GM12878 (cell line): ENCODE data around the gene ESYT3. TPM values are rescaled to one million over a fixed set of nuclear protein-coding genes. Genes with fewer than 3 reads are reported as not detected.

Experiments used
- BHLHE40 ChIP-seq, 2 experiments: fragments of 450-650 bp in 1 of 2; IDR thresholded peaks; 2 replicates each; pipeline ENCODE4 v1.6.1; 2011 to 2017; ENCODE audit warnings: low read depth in 2 of 2, borderline replicate concordance in 1 of 2, improper control_type of control experiment in 1 of 2, low read length in 1 of 2, mild to moderate bottlenecking in 1 of 2
- HDGF ChIP-seq: fragments of 450-650 bp; IDR thresholded peaks from 2 replicates; pipeline ENCODE4 v1.6.1; 2016; ENCODE audit warnings: antibody characterized with exemption
- IKZF1 ChIP-seq: fragments of 450-650 bp; conservative IDR thresholded peaks from 2 replicates; pipeline ENCODE4 v1.6.1; 2017; ENCODE audit warnings: antibody characterized with exemption, mild to moderate bottlenecking
- MEF2A ChIP-seq: IDR thresholded peaks from 2 replicates; pipeline ENCODE4 v1.6.1; 2011; ENCODE audit warnings: low read depth, mild to moderate bottlenecking, low read length, moderate library complexity; ENCODE audit not compliant: insufficient read depth
- POLR2A ChIP-seq: IDR thresholded peaks from 2 replicates; pipeline ENCODE4 v1.6.1; 2011; ENCODE audit warnings: low read depth, mild to moderate bottlenecking, low read length
- POLR2AphosphoS2 ChIP-seq: IDR thresholded peaks from 2 replicates; pipeline ENCODE4 v1.6.1; 2011; ENCODE audit warnings: low read depth, mild to moderate bottlenecking, low read length, improper control_type of control experiment, moderate library complexity
- RAD51 ChIP-seq: fragments of 450-650 bp; IDR thresholded peaks from 2 replicates; pipeline ENCODE4 v1.6.1; 2016; ENCODE audit warnings: moderate library complexity, mild to moderate bottlenecking, inconsistent platforms
- STAT1 ChIP-seq: fragments of 450-650 bp; conservative IDR thresholded peaks from 2 replicates; pipeline ENCODE4 v1.6.1; 2014; ENCODE audit warnings: antibody characterized with exemption, mild to moderate bottlenecking
- ZNF384 ChIP-seq: IDR thresholded peaks from 2 replicates; pipeline ENCODE4 v1.6.1; 2012; ENCODE audit warnings: low read depth, mild to moderate bottlenecking, low read length, improper control_type of control experiment, borderline replicate concordance
- ZNF622 ChIP-seq: fragments of 450-650 bp; IDR thresholded peaks from 2 replicates; pipeline ENCODE4 v1.6.1; 2017; ENCODE audit warnings: mild to moderate bottlenecking, inconsistent platforms
- polyA plus RNA-seq, 11 experiments: library from polyadenylated mRNA; depleted of rRNA in 4 of 11; unstranded in 6 of 11; stranded (reverse) in 5 of 11; fragments of >200 nt; fragmentation: Nextera tagmentation in 4 of 11; fragmentation: Illumina TruSeq in 1 of 11; extraction: Ambion mirVana in 4 of 11; extraction: Trizol in 1 of 11; gene quantifications; 1 replicate in 1 of 11; 2 replicates in 10 of 11; pipeline versions ENCODE4 v1.2.1 to v1.2.3, GENCODE V29; 2011 to 2016; ENCODE audit warnings: inconsistent platforms in 2 of 11, missing spikeins in 2 of 11, low read depth in 1 of 11
- total RNA-seq, 4 experiments: library from RNA; depleted of rRNA in 3 of 4; stranded (reverse); fragments of >200 nt in 3 of 4; fragmentation: Illumina TruSeq in 1 of 4; extraction: Trizol in 1 of 4; gene quantifications; 2 replicates each; pipeline versions ENCODE4 v1.2.1 to v1.2.3, GENCODE V29; 2013 to 2021
- TF ChIP-seq, protein P1 (sequence below): fragments of 450-650 bp; IDR thresholded peaks from 2 replicates; pipeline ENCODE4 v1.6.1; 2017; ENCODE audit warnings: antibody characterized with exemption, mild to moderate bottlenecking, moderate library complexity
- TF ChIP-seq, protein P2 (sequence below): IDR thresholded peaks from 2 replicates; pipeline ENCODE4 v1.6.1; 2012; ENCODE audit warnings: low read depth, low read length, improper control_type of control experiment
- TF ChIP-seq, protein P3 (sequence below), 3 experiments: IDR thresholded peaks in 2 of 3; conservative IDR thresholded peaks in 1 of 3; 2 replicates each; pipeline ENCODE4 v1.5.1; 2011; ENCODE audit warnings: low read depth in 3 of 3, low read length in 3 of 3, mild to moderate bottlenecking in 3 of 3, control low read depth in 2 of 3, moderate library complexity in 2 of 3, inconsistent platforms in 1 of 3, mixed read lengths in 1 of 3; ENCODE audit not compliant: control insufficient read depth in 2 of 3, insufficient read depth in 1 of 3; ENCODE audit errors: extremely low read depth in 1 of 3
- TF ChIP-seq, protein P4 (sequence below): IDR thresholded peaks from 2 replicates; pipeline ENCODE4 v1.6.1; 2012; ENCODE audit warnings: mild to moderate bottlenecking, low read depth, low read length
- TF ChIP-seq, protein P5 (sequence below): fragments of 450-650 bp; IDR thresholded peaks from 2 replicates; pipeline ENCODE4 v1.6.1; 2017; ENCODE audit warnings: mild to moderate bottlenecking

The ESYT3 gene
- total and polyA plus RNA-seq, 10 of the 15 experiments (the other 5 are each of a cell fraction or from before 2014, with no cell fraction given), result not detected

DNA sequence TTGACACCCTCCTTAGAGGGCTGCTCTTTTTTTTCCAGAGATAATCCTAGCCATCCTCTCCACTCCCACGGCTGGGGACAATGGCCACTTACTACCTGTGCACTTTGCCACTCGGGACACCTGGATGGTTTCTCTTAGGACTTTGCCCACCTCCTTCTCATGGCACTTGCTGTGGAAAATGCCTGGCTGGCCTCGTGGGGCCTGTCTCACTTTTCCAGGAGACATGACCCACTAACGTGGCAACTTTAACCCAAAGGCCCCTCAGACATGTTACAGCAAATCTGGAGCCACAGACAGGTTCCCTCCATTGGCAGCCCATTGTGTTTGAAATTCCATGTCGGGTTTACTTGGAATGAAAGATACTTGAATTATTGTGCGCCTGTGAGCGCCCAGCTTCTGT lies 29.4 kb upstream of the ESYT3 start (continued):
- TF ChIP-seq, protein P1, sequence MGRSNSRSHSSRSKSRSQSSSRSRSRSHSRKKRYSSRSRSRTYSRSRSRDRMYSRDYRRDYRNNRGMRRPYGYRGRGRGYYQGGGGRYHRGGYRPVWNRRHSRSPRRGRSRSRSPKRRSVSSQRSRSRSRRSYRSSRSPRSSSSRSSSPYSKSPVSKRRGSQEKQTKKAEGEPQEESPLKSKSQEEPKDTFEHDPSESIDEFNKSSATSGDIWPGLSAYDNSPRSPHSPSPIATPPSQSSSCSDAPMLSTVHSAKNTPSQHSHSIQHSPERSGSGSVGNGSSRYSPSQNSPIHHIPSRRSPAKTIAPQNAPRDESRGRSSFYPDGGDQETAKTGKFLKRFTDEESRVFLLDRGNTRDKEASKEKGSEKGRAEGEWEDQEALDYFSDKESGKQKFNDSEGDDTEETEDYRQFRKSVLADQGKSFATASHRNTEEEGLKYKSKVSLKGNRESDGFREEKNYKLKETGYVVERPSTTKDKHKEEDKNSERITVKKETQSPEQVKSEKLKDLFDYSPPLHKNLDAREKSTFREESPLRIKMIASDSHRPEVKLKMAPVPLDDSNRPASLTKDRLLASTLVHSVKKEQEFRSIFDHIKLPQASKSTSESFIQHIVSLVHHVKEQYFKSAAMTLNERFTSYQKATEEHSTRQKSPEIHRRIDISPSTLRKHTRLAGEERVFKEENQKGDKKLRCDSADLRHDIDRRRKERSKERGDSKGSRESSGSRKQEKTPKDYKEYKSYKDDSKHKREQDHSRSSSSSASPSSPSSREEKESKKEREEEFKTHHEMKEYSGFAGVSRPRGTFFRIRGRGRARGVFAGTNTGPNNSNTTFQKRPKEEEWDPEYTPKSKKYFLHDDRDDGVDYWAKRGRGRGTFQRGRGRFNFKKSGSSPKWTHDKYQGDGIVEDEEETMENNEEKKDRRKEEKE, result no peak
- TF ChIP-seq, protein P2, sequence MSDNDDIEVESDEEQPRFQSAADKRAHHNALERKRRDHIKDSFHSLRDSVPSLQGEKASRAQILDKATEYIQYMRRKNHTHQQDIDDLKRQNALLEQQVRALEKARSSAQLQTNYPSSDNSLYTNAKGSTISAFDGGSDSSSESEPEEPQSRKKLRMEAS, result no peak
- TF ChIP-seq HDGF (no peak), ZNF384 (no peak), STAT1 (no peak), BHLHE40 (IDR thresholded peaks at IDR 0.05; ENCODE audit: borderline replicate concordance in 1 of 2, low read depth in 2 of 2, low read length in 1 of 2) (no peak), IKZF1 (no peak), MEF2A (no peak), POLR2A (no peak), ZNF622 (no peak), RAD51 (no peak), POLR2AphosphoS2 (no peak)
- TF ChIP-seq, protein P3, sequence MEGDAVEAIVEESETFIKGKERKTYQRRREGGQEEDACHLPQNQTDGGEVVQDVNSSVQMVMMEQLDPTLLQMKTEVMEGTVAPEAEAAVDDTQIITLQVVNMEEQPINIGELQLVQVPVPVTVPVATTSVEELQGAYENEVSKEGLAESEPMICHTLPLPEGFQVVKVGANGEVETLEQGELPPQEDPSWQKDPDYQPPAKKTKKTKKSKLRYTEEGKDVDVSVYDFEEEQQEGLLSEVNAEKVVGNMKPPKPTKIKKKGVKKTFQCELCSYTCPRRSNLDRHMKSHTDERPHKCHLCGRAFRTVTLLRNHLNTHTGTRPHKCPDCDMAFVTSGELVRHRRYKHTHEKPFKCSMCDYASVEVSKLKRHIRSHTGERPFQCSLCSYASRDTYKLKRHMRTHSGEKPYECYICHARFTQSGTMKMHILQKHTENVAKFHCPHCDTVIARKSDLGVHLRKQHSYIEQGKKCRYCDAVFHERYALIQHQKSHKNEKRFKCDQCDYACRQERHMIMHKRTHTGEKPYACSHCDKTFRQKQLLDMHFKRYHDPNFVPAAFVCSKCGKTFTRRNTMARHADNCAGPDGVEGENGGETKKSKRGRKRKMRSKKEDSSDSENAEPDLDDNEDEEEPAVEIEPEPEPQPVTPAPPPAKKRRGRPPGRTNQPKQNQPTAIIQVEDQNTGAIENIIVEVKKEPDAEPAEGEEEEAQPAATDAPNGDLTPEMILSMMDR (IDR thresholded peaks at IDR 0.05 in 2 of 3, conservative IDR thresholded peaks at IDR 0.05 in 1 of 3; ENCODE audit: control insufficient read depth in 2 of 3, extremely low read depth in 1 of 3, insufficient read depth in 1 of 3, low read depth in 3 of 3, low read length in 3 of 3), result no peak
- TF ChIP-seq, protein P4, sequence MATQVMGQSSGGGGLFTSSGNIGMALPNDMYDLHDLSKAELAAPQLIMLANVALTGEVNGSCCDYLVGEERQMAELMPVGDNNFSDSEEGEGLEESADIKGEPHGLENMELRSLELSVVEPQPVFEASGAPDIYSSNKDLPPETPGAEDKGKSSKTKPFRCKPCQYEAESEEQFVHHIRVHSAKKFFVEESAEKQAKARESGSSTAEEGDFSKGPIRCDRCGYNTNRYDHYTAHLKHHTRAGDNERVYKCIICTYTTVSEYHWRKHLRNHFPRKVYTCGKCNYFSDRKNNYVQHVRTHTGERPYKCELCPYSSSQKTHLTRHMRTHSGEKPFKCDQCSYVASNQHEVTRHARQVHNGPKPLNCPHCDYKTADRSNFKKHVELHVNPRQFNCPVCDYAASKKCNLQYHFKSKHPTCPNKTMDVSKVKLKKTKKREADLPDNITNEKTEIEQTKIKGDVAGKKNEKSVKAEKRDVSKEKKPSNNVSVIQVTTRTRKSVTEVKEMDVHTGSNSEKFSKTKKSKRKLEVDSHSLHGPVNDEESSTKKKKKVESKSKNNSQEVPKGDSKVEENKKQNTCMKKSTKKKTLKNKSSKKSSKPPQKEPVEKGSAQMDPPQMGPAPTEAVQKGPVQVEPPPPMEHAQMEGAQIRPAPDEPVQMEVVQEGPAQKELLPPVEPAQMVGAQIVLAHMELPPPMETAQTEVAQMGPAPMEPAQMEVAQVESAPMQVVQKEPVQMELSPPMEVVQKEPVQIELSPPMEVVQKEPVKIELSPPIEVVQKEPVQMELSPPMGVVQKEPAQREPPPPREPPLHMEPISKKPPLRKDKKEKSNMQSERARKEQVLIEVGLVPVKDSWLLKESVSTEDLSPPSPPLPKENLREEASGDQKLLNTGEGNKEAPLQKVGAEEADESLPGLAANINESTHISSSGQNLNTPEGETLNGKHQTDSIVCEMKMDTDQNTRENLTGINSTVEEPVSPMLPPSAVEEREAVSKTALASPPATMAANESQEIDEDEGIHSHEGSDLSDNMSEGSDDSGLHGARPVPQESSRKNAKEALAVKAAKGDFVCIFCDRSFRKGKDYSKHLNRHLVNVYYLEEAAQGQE, result no peak
- TF ChIP-seq, protein P5, sequence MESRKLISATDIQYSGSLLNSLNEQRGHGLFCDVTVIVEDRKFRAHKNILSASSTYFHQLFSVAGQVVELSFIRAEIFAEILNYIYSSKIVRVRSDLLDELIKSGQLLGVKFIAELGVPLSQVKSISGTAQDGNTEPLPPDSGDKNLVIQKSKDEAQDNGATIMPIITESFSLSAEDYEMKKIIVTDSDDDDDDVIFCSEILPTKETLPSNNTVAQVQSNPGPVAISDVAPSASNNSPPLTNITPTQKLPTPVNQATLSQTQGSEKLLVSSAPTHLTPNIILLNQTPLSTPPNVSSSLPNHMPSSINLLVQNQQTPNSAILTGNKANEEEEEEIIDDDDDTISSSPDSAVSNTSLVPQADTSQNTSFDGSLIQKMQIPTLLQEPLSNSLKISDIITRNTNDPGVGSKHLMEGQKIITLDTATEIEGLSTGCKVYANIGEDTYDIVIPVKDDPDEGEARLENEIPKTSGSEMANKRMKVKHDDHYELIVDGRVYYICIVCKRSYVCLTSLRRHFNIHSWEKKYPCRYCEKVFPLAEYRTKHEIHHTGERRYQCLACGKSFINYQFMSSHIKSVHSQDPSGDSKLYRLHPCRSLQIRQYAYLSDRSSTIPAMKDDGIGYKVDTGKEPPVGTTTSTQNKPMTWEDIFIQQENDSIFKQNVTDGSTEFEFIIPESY, result no peak
